HepG2 (cell line): ENCODE data around the gene JUND. TPM values are rescaled to one million over a fixed set of nuclear protein-coding genes. Genes with fewer than 3 reads are reported as not detected.
A peak's percentile ranks its signal among the peaks of the same experiment; 100 is the strongest.

ENCODE experiments used
- ATF7-NPFF ChIP-seq: sonication (generic); formaldehyde crosslinking; IDR thresholded peaks from 2 replicates; pipeline ENCODE4 v1.8.1; 2023; ENCODE audit warnings: mild to moderate bottlenecking, low read depth, missing genetic modification reagents, moderate library complexity
- BRD4 ChIP-seq: sonication (generic); formaldehyde crosslinking; IDR thresholded peaks from 2 replicates; pipeline ENCODE4 v1.4.0; 2020; ENCODE audit warnings: missing genetic modification reagents
- CHD4 ChIP-seq: fragments of 200-600 bp; sonication (generic); IDR thresholded peaks from 2 replicates; pipeline ENCODE4 v1.7.0; 2017; ENCODE audit warnings: mild to moderate bottlenecking, low read length, borderline replicate concordance
- ELF3 ChIP-seq: IDR thresholded peaks from 2 replicates; pipeline ENCODE4 v1.6.1; 2016; ENCODE audit warnings: missing genetic modification reagents, missing compliant biosample characterization
- FOSL2 ChIP-seq: sonication (generic); formaldehyde crosslinking; IDR thresholded peaks from 2 replicates; pipeline ENCODE4 v1.4.0; 2020; ENCODE audit warnings: missing genetic modification reagents
- MED1 ChIP-seq: sonication (generic); formaldehyde crosslinking; IDR thresholded peaks from 2 replicates; pipeline ENCODE4 v1.4.0; 2020; ENCODE audit warnings: missing genetic modification reagents
- NFIC ChIP-seq: IDR thresholded peaks from 2 replicates; pipeline ENCODE4 v1.6.1; 2012; ENCODE audit warnings: mild to moderate bottlenecking, low read length, inconsistent platforms
- POLR2AphosphoS5 ChIP-seq: IDR thresholded peaks from 2 replicates; pipeline ENCODE4 v1.6.1; 2012; ENCODE audit warnings: low read depth, low read length
- RCOR2 ChIP-seq: IDR thresholded peaks from 2 replicates; pipeline ENCODE4 v1.6.1; 2016; ENCODE audit warnings: missing biosample characterization, missing genetic modification reagents
- SIN3A ChIP-seq: IDR thresholded peaks from 2 replicates; pipeline ENCODE4 v1.6.1; 2011; ENCODE audit warnings: low read depth, mild to moderate bottlenecking, control low read depth, low read length, borderline replicate concordance
- TBL1XR1 ChIP-seq: fragments of 150-350 bp; IDR thresholded peaks from 2 replicates; pipeline ENCODE4 v1.6.1; 2014; ENCODE audit warnings: borderline replicate concordance, low read length; ENCODE audit not compliant: partially characterized antibody
- THYN1 ChIP-seq: sonication (generic); formaldehyde crosslinking; IDR thresholded peaks from 2 replicates; pipeline ENCODE4 v1.8.1; 2023; ENCODE audit warnings: low read depth, mild to moderate bottlenecking, moderate library complexity, missing genetic modification reagents, borderline replicate concordance
- XRCC5 ChIP-seq: fragments of 200-400 bp; formaldehyde crosslinking; optimal IDR thresholded peaks from 2 replicates; pipeline ENCODE3; 2017; ENCODE audit warnings: mild to moderate bottlenecking, low read length
- ZKSCAN1 ChIP-seq: fragments of 150-350 bp; IDR thresholded peaks from 2 replicates; pipeline ENCODE4 v1.6.1; 2014; ENCODE audit warnings: low read length
- ZNF17 ChIP-seq: sonication (generic); formaldehyde crosslinking; IDR thresholded peaks from 2 replicates; pipeline ENCODE4 v1.5.0; 2020; ENCODE audit warnings: mild to moderate bottlenecking, missing genetic modification reagents
- ZNF343 ChIP-seq: sonication (generic); formaldehyde crosslinking; IDR thresholded peaks from 2 replicates; pipeline ENCODE4 v1.4.0; 2020; ENCODE audit warnings: mild to moderate bottlenecking, missing genetic modification reagents
- ZNF572 ChIP-seq: sonication (generic); formaldehyde crosslinking; IDR thresholded peaks from 2 replicates; pipeline ENCODE4 v1.5.1; 2020; ENCODE audit warnings: mild to moderate bottlenecking, missing genetic modification reagents
- ZNF629 ChIP-seq: sonication (generic); formaldehyde crosslinking; conservative IDR thresholded peaks from 2 replicates; pipeline ENCODE4 v1.5.0; 2020; ENCODE audit warnings: missing genetic modification reagents
- ZZZ3 ChIP-seq: sonication (generic); formaldehyde crosslinking; IDR thresholded peaks from 2 replicates; pipeline ENCODE4 v1.4.0; 2020; ENCODE audit warnings: missing genetic modification reagents, mild to moderate bottlenecking, borderline replicate concordance
- polyA plus RNA-seq, 8 experiments: library from polyadenylated mRNA; depleted of rRNA in 3 of 8; stranded (reverse) in 7 of 8; unstranded in 1 of 8; fragments of >200 nt; fragmentation: Illumina TruSeq in 4 of 8; extraction: Trizol in 4 of 8; gene quantifications; 2 replicates each; pipeline versions ENCODE4 v1.2.1 to v1.2.3, GENCODE V29; 2011 to 2016; ENCODE audit warnings: low read depth in 4 of 8, missing spikeins in 1 of 8, mixed read lengths in 1 of 8; ENCODE audit not compliant: insufficient read depth in 1 of 8
- total RNA-seq, 5 experiments: library from RNA; depleted of rRNA; stranded (reverse); fragments of >200 nt; fragmentation: Illumina TruSeq; extraction: Trizol; gene quantifications; 2 replicates each; pipeline ENCODE4 v1.2.3, GENCODE V29; 2016; ENCODE audit warnings: low read depth in 1 of 5
- TF ChIP-seq, protein P1 (sequence below): sonication (generic); formaldehyde crosslinking; IDR thresholded peaks from 2 replicates; pipeline ENCODE4 v1.4.0; 2020; ENCODE audit warnings: missing genetic modification reagents
- TF ChIP-seq, protein P2 (sequence below): sonication (generic); formaldehyde crosslinking; IDR thresholded peaks from 2 replicates; pipeline ENCODE4 v1.5.0; 2020; ENCODE audit warnings: missing genetic modification reagents
- TF ChIP-seq, protein P3 (sequence below): sonication (generic); formaldehyde crosslinking; IDR thresholded peaks from 2 replicates; pipeline ENCODE4 v1.4.0; 2020; ENCODE audit warnings: missing genetic modification reagents
- TF ChIP-seq, protein P4 (sequence below): IDR thresholded peaks from 2 replicates; pipeline ENCODE4 v1.6.1; 2016; ENCODE audit warnings: control low read depth
- TF ChIP-seq, protein P5 (sequence below): sonication (generic); formaldehyde crosslinking; conservative IDR thresholded peaks from 2 replicates; pipeline ENCODE4 v1.4.0; 2020; ENCODE audit warnings: missing genetic modification reagents

JUND gene
- total and polyA plus RNA-seq, 2 of the 13 experiments (the other 11 are each of a cell fraction or from before 2014, with no cell fraction given), result 41.2 to 59.8 TPM

DNA sequence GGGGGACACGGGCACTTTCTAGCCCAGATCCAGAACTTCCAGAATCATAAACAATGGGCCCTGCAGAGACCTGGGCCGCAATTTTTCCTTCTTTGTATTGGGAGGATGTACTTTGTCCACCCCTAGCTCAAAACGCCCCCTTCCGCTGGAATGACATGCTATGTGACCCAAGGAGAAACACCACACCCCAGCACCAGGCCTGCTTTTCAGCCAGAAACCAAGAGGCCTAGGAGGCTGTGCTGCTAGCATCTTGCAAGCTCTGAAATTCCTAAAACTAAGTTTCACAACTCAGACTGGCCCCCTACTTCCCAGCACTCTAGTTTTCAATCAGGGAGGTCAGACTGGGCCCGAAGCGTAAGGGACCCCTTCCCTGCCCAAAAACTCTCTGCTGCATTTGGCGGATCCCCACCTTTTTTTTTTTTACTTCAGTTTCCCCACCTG is 40.9 kb upstream of the JUND start (continued):
- TF ChIP-seq SIN3A (peak; percentile 71; the same call in 1 of the 2 replicates), RCOR2 (CRISPR knock-in tag) (peak; percentile 43; the same call in 1 of the 2 replicates), NFIC (no peak), BRD4 (CRISPR knock-in tag) (peak; percentile 28; the same call in 1 of the 2 replicates), ZNF629 (peak; percentile 96), ZNF343 (no peak), ZNF572 (CRISPR knock-in tag) (0 out of 2 replicates have a peak, but pooled peaks have one; percentile 43), ZKSCAN1 (no peak), THYN1 (CRISPR knock-in tag) (0 out of 2 replicates have a peak, but pooled peaks have one; percentile 37), CHD4 (0 out of 2 replicates have a peak, but pooled peaks have one; percentile 47), TBL1XR1 (no peak), ELF3 (no peak), ZNF17 (no peak), XRCC5 (no peak), POLR2AphosphoS5 (peak; percentile 18; the same call in 1 of the 2 replicates), ZZZ3 (CRISPR knock-in tag) (no peak), ATF7-NPFF (CRISPR knock-in tag) (no peak), MED1 (CRISPR knock-in tag) (peak; percentile 47), FOSL2 (CRISPR knock-in tag) (no peak)
- TF ChIP-seq, protein P1, sequence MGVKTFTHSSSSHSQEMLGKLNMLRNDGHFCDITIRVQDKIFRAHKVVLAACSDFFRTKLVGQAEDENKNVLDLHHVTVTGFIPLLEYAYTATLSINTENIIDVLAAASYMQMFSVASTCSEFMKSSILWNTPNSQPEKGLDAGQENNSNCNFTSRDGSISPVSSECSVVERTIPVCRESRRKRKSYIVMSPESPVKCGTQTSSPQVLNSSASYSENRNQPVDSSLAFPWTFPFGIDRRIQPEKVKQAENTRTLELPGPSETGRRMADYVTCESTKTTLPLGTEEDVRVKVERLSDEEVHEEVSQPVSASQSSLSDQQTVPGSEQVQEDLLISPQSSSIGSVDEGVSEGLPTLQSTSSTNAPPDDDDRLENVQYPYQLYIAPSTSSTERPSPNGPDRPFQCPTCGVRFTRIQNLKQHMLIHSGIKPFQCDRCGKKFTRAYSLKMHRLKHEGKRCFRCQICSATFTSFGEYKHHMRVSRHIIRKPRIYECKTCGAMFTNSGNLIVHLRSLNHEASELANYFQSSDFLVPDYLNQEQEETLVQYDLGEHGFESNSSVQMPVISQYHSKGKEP, result no peak
- TF ChIP-seq, protein P2, sequence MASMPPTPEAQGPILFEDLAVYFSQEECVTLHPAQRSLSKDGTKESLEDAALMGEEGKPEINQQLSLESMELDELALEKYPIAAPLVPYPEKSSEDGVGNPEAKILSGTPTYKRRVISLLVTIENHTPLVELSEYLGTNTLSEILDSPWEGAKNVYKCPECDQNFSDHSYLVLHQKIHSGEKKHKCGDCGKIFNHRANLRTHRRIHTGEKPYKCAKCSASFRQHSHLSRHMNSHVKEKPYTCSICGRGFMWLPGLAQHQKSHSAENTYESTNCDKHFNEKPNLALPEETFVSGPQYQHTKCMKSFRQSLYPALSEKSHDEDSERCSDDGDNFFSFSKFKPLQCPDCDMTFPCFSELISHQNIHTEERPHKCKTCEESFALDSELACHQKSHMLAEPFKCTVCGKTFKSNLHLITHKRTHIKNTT (CRISPR knock-in tag), result no peak
- TF ChIP-seq, protein P3, sequence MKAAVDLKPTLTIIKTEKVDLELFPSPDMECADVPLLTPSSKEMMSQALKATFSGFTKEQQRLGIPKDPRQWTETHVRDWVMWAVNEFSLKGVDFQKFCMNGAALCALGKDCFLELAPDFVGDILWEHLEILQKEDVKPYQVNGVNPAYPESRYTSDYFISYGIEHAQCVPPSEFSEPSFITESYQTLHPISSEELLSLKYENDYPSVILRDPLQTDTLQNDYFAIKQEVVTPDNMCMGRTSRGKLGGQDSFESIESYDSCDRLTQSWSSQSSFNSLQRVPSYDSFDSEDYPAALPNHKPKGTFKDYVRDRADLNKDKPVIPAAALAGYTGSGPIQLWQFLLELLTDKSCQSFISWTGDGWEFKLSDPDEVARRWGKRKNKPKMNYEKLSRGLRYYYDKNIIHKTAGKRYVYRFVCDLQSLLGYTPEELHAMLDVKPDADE (CRISPR knock-in tag), result no peak; the same call in 1 of the 2 replicates
- TF ChIP-seq, protein P4, sequence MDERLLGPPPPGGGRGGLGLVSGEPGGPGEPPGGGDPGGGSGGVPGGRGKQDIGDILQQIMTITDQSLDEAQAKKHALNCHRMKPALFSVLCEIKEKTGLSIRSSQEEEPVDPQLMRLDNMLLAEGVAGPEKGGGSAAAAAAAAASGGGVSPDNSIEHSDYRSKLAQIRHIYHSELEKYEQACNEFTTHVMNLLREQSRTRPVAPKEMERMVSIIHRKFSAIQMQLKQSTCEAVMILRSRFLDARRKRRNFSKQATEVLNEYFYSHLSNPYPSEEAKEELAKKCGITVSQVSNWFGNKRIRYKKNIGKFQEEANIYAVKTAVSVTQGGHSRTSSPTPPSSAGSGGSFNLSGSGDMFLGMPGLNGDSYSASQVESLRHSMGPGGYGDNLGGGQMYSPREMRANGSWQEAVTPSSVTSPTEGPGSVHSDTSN (CRISPR knock-in tag), result no peak
- TF ChIP-seq, protein P5, sequence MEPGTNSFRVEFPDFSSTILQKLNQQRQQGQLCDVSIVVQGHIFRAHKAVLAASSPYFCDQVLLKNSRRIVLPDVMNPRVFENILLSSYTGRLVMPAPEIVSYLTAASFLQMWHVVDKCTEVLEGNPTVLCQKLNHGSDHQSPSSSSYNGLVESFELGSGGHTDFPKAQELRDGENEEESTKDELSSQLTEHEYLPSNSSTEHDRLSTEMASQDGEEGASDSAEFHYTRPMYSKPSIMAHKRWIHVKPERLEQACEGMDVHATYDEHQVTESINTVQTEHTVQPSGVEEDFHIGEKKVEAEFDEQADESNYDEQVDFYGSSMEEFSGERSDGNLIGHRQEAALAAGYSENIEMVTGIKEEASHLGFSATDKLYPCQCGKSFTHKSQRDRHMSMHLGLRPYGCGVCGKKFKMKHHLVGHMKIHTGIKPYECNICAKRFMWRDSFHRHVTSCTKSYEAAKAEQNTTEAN (CRISPR knock-in tag), result no peak
